Testis (tissue), 2 donors: ENCODE results near the gene PCDHGA12.

Source experiments
- CTCF ChIP-seq, 3 experiments: fragments of 450-650 bp in 2 of 3; fragments of 200-600 bp in 1 of 3; sonication (generic) in 1 of 3; IDR thresholded peaks; one replicate each; pipeline ENCODE4 v1.5.1; 2016 to 2019; ENCODE audit warnings: antibody characterized with exemption in 3 of 3, mild to moderate bottlenecking in 2 of 3, moderate library complexity in 1 of 3
- POLR2A ChIP-seq: fragments of 450-650 bp; IDR thresholded peaks from one replicate; pipeline ENCODE4 v1.6.1; 2017; ENCODE audit warnings: antibody characterized with exemption, mild to moderate bottlenecking, moderate library complexity

- TF ChIP-seq CTCF (IDR thresholded peaks at IDR 0.05) (no peak), POLR2A (no peak)
Observed at GRCh38 chr5:141437221-141437620, 6.9 kb downstream of the PCDHGA12 start.
